Right lobe of liver (tissue), 6 donors: ENCODE data around the gene HEATR5B. TPM values are rescaled to one million over a fixed set of nuclear protein-coding genes. Genes with fewer than 3 reads are reported as not detected.

Experiments used
- ATAC-seq, 4 donors: fragments of 200-7000 bp; cut with Tn5 transposase; one replicate each; pipeline ENCODE4 v1.9.1; 2020; ENCODE audit warnings: mild to moderate bottlenecking in 4 of 4, moderate library complexity in 4 of 4
- DNase-seq, 3 donors: peaks; one replicate each; pipeline ENCODE4 v3.0.0-alpha.2; 2020
- H3K27ac ChIP-seq, 3 donors: fragments of 200-600 bp; one replicate each; pipeline ENCODE4 v1.8.0; 2022
- H3K27me3 ChIP-seq, 2 donors: fragments of 200-600 bp; one replicate each; pipeline ENCODE4 v1.8.0; 2022
- H3K36me3 ChIP-seq, 4 donors: fragments of 200-600 bp; sonication (generic) in 1 of 4; one replicate each; pipeline versions ENCODE4 v1.5.1 to v1.8.0; 2017 to 2022; ENCODE audit warnings: control low read depth in 1 of 4
- H3K4me1 ChIP-seq, 4 donors: fragments of 200-600 bp; sonication (generic) in 1 of 4; one replicate each; pipeline versions ENCODE4 v1.5.1 to v1.8.0; 2017 to 2022; ENCODE audit warnings: control low read depth in 1 of 4
- H3K4me3 ChIP-seq, 3 donors: fragments of 200-600 bp; one replicate each; pipeline ENCODE4 v1.8.0; 2022
- H3K9me3 ChIP-seq, 4 donors: fragments of 200-600 bp; sonication (generic) in 1 of 4; one replicate each; pipeline versions ENCODE4 v1.5.1 to v1.8.0; 2017 to 2022; ENCODE audit warnings: control low read depth in 1 of 4
- CTCF ChIP-seq, 4 donors: fragments of 200-600 bp in 3 of 4; fragments of 450-650 bp in 1 of 4; IDR thresholded peaks; one replicate each; pipeline versions ENCODE4 v1.5.1 to v1.8.0; 2016 to 2022; ENCODE audit warnings: antibody characterized with exemption in 4 of 4, mild to moderate bottlenecking in 2 of 4
- POLR2A ChIP-seq: fragments of 450-650 bp; IDR thresholded peaks from one replicate; pipeline ENCODE4 v1.6.1; 2017; ENCODE audit warnings: antibody characterized with exemption, mild to moderate bottlenecking
- WGBS: methylation state at CpG from one replicate; pipeline ENCODE4 v1.1.6; 2018; ENCODE audit warnings: low coverage, low lambda C conversion rate; ENCODE audit not compliant: insufficient coverage; ENCODE audit errors: missing lambda C conversion rate; 5-methylcytosine and 5-hydroxymethylcytosine counted together
- intact Hi-C, 2 donors: fragments of 100-400 bp; cut with DNase I; formaldehyde crosslinking; loops; one replicate each; pipeline versions ENCODE4 v1.11.2 to v1.14.1; 2022
- total RNA-seq, 6 experiments: library from RNA; depleted of rRNA in 2 of 6; stranded (reverse); fragments of >200 nt in 2 of 6; fragmentation: NEBNext Ultra II Directional in 3 of 6; extraction: Animal tissue kit (Norgen Biotek cat#: 25700) in 3 of 6; gene quantifications; one replicate each; pipeline versions ENCODE4 v1.1.0 to v1.2.4, GENCODE V29; 2016 to 2023
- donor health status: DM: no; HTN: yes; CAD: no.
- donor health status: DM: no; HTN: no; CAD: no.
- donor health status: DM: no; HTN: no; CAD: no.
- donor health status: DM: no; HTN: yes; CAD: no.
- donor health status: DM: no; HTN: yes; CAD: no.

Gene HEATR5B
- total RNA-seq, 6 experiments from 2014 or later: 7.7 to 11.7 (median 9.2) TPM

- Histone ChIP-seq H3K27me3 (no peaks in the 10 kb centered on the region), H3K9me3 (no peaks in the 10 kb centered on the region), H3K4me3 (no peak overlapping the region), H3K4me1 (no peaks in the 10 kb centered on the region), H3K27ac (no peak overlapping the region), H3K36me3 (peaks cover 3 to 78% (median 15%) of the 10 kb centered on the region in 4 donors)
- WGBS: 90% methylated on average over 3 of the region's 3 CpGs
- DNase-seq (no peak), ATAC-seq (no peak)
- no peak for TF ChIP-seq CTCF (IDR thresholded peaks at IDR 0.05)
- TF ChIP-seq POLR2A: no peak
- intact Hi-C loops: no loop called here
Measured at GRCh38 chr2:37059841-37060240, 24.3 kb downstream of the HEATR5B start.

- peaks cover 0 to 43% (median 11%) of the 10 kb centered on the region in 4 donors for H3K36me3 ChIP-seq
- DNase-seq (no peak), ATAC-seq (no peak)
- no peak overlapping the region for H3K4me3 ChIP-seq
- H3K9me3 ChIP-seq: no peaks in the 10 kb centered on the region
- intact Hi-C loops: no loop called here
- H3K27ac ChIP-seq: no peak overlapping the region
- H3K4me1 ChIP-seq: peaks cover 0 to 6% (median 0%) of the 10 kb centered on the region in 4 donors
- H3K27me3 ChIP-seq: no peaks in the 10 kb centered on the region
- 86% methylated on average over 5 of the region's 5 CpGs for WGBS
- TF ChIP-seq CTCF (IDR thresholded peaks at IDR 0.05): no peak
Measured at GRCh38 chr2:37052600-37053332, 31.4 kb downstream of the HEATR5B start.

- 90% methylated on average over 3 of the region's 3 CpGs for WGBS
- Histone ChIP-seq H3K27ac (no peak overlapping the region), H3K36me3 (peaks cover 0 to 23% (median 5%) of the 10 kb centered on the region in 4 donors), H3K4me1 (no peaks in the 10 kb centered on the region), H3K27me3 (no peaks in the 10 kb centered on the region), H3K4me3 (no peak overlapping the region), H3K9me3 (no peaks in the 10 kb centered on the region)
- ATAC-seq (no peak), DNase-seq (no peak)
- TF ChIP-seq CTCF (IDR thresholded peaks at IDR 0.05) (no peak), POLR2A (no peak)
- intact Hi-C loops: no loop called here
Measured at GRCh38 chr2:37039580-37039979, 44.6 kb downstream of the HEATR5B start.

- no peaks in the 10 kb centered on the region for H3K27me3 ChIP-seq
- DNase-seq: no peak
- no peaks in the 10 kb centered on the region for H3K9me3 ChIP-seq
- no peak for ATAC-seq
- TF ChIP-seq CTCF (IDR thresholded peaks at IDR 0.05) (no peak), POLR2A (no peak)
- WGBS: 83% methylated on average over 2 of the region's 2 CpGs
- no peak overlapping the region for H3K4me3 ChIP-seq
- no peak overlapping the region for H3K27ac ChIP-seq
- H3K36me3 ChIP-seq: peaks cover 0 to 23% (median 5%) of the 10 kb centered on the region in 4 donors
- intact Hi-C loops: no loop called here
- no peaks in the 10 kb centered on the region for H3K4me1 ChIP-seq
Measured at GRCh38 chr2:37037771-37038170, 46.4 kb downstream of the HEATR5B start.
